ENCODE results near the gene RHBDL2.
"Not testable (repeated sequence)": the region's sequence is repeated elsewhere in the genome, so short reads cannot be mapped to it uniquely, and the experiment has no call there.

RHBDL2 gene

GRCh38 chr1:38929476-38929875 lies 12.2 kb downstream of the RHBDL2 start:
- DNase-seq: no peak

DNA sequence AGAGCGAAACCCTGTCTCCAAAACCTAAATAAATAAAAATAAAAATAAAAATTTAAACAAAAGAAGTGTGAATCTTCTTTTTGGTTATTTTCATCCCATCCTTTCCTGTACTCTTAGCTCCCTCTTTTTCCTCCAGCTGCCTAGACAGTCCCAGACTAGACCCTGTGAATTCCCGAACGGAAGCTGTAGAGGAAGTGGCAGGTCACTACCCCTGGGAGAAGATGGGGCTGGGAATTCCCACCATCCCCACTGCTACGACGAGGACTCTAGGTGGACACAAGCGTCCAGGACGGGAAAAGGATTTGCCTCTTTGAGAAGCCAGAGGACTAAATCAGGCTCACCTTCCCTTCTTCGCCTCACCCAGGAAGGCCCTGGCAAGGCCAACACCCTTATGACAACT lies 12.6 kb downstream of the RHBDL2 start:
- DNase-seq: no peak

DNA sequence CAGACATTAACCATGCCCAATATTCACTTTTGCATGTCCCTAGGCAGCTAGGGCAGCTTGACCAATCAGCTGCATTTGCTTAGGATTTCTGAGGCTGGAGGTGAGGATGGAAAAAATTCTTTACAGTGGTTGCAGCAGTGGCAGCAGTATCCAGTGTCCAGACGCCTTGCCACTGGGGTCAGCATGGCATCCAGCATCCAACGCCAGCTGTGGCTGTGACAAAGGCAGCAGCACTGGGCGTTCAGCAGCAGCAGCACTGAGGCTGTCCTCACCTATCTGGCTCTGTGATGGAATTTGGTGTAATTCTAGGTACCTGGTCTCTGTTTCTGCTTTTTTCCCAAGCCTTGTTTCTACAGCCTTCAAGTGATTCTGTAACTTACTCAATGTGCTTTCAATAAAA lies 15.5 kb downstream of the RHBDL2 start:
- no peak for DNase-seq

GRCh38 chr1:38925391-38925790 lies 16.2 kb downstream of the RHBDL2 start:
- DNase-seq: no peak

GRCh38 chr1:38923607-38924006 lies 18.0 kb downstream of the RHBDL2 start:
- DNase-seq: no peak

DNA sequence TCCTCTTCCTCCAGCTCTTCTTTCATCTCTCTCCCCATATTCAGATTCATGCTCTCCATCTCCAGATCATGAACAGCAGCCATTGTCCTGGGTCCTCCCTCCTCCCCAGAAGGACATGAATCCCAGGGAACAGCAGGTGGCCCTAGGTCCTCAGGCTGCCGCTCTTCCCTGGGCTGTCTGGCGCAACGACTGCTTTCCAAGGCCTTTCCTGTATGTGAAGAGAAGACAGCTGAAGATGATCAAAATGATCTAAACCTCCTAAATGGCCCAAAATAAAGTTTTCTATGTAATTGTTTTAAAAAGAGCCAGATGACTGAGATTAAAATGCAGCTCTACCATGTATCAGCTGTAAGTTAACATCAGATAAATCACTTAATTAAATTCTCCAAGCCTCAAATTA lies 22.5 kb downstream of the RHBDL2 start:
- DNase-seq: no peak

DNA sequence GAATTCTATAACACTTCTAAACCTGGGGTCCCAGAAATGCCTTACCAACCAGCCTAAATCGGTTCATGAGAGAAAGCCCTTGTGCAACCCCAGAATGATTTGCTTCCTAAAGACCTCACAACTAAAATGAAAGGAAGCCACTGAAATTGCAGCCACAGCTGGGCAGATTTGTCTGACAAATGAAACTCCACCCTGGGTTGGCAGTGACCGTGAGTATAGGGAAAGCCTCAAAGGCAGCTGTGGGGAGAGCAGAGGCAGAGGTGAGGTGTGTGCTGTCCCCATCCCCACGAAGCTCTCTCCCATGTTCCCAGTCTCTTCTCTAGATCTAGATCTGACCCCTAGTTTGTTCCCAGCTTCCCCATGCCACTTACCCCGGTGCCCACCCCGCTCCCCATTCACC lies 23.1 kb downstream of the RHBDL2 start:
- DNase-seq: no peak

DNA sequence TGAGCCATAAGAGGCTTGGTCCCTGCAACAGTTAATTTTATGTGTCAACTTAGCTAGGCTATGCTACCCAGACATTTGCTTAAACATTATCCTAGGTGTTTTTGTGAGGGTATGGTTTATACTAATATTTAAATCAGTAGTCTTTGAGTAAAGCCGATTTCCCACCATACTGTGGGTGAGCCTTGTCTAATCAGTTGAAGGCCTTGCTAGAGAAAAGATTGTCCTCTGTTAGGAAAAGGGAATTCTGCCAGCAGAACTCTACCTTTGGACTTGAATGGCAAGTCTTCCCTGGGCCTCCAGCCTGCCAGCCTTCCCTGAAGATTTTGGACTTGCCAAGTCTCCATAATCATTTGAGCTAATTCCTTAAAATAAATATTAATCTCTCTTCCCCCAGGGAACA lies 23.9 kb downstream of the RHBDL2 start:
- no peak for DNase-seq

DNA sequence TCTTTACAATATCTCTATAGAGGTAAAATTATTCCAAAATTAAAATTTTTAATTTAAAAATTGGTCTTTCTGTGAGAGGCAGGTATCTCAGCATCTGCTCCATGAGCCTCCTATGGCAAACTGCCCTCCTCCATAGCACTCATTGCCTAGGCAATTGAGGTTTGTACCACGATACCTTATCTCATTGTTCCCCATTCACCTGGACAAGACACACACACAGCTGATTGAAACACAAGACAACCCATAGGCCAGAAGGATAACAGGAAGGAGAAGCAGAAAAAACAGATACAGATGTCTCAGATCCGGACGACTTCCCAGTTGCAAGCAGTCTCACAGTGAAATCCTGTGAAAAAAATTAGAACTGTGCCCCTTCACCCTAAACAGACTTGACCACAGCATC lies 24.3 kb downstream of the RHBDL2 start:
- no peak for DNase-seq

GRCh38 chr1:38915352-38915948 lies 26.2 kb downstream of the RHBDL2 start:
- no peak for DNase-seq

- not testable (repeated sequence) for DNase-seq
Measured at GRCh38 chr1:38914908-38915307, 26.7 kb downstream of the RHBDL2 start.

DNA sequence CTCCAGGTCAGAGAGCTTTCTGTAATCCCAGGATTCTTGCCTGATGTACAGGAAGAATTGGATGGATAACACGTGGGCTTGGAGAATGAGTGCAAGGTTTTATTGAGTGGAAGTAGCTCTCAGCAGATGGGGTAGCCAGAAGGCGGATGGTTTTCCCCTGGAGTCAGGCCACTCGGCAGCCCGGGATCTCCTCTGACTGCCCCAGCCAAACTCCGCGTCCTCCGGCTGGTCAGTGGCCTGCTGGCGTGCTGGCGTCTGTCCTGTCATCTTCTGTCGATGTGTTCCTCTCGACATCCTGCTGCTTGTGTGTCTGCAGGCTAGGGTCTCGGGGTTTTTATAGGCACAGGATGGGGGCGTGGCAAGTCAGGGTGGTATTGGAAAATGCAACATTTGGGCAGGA lies 32.8 kb downstream of the RHBDL2 start:
- DNase-seq: no peak

- no peak for DNase-seq
Measured at GRCh38 chr1:38905985-38906384, 35.6 kb downstream of the RHBDL2 start.

DNA sequence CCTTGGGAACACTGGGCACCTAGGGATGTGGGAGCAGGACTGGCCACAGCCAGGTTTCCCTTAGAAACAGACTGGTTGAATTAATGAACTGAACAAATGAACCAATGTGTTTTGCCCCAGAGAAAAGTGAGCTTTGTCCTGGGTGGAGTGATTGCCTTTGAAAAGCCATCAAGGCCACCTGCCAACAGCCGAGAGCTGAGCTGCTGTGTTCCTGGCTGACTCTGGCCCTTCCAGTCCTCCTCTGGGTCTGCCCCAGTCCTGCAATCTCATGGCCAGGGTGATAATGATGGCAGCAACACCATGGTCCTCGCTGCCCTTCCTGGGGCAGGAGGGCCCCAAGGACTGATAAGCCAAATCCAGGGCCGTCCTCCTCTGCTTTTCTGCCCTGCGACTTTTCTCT lies 42.1 kb downstream of the RHBDL2 start:
- no peak for DNase-seq

DNA sequence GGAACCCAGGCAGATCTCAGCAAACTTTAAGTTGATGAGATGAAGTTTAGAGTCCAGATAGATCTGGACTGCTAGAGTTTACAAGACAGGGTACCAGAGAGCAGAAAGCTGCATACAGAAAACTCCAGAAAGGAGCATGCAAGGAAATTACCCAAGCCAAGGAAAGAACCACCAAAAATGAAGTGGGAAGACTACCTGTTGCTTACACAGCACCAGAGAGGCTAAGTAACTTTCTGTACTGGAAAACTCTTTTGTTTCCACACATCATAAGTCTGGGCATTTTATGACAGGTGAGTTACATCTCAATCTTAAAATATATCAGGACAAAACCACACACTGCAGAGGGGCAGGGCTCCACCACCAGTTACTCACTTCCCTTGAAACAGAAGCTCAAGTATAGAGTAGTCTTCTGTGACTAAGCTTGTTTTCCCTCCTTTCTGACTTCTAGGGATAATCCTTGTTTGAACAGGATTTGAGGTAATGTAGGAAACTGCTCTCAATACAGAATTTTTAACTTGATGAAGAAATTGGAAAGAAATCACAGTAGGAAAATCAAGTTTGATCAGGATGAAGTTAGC lies 42.9 kb downstream of the RHBDL2 start:
- no peak for DNase-seq

DNA sequence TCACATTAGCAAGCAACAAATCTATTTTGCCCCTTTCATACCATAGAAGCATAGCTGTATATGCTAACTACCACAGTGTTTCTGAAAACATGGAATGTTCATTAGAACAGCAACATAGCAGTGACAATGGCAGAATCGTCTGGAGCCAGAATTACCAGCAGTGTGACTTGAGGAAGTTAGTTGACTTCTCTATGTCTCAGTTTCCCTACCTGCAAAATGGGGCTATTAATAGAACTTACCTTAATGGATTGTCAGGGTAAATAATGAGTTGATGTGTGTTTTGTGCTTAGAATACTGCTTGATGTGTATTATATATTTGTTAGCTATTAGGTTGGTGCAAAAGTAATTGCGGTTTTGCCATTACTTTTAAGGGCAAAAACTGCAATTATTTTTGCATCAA lies 45.5 kb downstream of the RHBDL2 start:
- no peak for DNase-seq

DNA sequence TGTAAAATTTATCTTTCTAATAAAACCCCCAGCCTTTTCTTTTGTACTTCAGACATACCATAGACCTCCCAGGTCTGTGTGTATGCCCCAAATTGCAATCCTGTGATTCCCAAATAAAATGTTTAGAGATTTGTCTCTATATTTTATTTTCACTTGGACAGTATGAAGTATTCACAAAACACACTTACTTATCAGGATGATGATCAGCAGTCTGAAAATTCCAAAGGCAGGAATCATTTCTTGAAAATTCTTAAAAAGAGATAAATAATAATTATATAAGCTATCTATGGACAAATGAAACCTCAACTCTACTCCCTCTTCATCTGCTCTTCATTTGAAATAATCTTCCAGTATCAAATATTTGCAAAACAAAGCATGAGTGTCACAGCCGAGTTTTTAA lies 48.7 kb downstream of the RHBDL2 start:
- no peak for DNase-seq

DNA sequence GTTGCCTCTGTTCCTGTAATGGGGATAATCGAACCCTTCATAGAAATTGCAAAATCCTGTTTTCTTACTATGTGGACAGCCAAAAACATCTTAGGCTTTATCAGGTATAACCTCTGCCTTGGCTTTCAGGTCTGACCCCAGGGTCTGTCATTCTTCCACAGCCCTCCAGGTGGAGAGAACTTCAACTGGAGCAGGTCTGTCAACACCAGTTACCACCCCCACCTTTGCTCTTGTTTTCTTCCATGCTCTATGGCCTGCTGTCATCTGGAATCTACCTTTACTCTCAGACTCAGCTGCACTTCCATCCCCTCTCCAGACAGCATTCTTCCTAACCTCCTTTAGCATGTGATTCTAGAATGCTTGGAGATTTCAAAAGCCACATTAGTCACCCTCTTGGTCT lies 49.9 kb downstream of the RHBDL2 start:
- DNase-seq: no peak

DNA sequence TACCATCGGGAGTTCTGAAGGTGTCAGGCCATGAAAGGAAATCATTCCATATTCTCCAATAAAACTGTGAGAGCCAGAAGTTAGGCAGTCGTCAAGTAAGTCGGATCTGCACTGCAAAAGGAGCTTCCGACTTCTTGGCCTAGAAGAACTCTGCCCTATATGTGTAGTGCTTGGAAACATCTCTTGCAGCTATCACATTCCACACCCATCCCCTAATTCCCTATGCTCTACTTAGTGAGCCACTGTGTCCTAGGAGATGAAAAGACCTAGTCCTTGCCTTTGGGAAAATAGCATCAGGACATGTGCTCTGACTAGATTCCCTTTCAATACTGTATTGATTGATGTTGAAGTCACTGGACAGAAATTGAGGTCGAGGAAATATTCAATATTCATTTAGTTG lies 52.0 kb downstream of the RHBDL2 start:
- no peak for DNase-seq

DNA sequence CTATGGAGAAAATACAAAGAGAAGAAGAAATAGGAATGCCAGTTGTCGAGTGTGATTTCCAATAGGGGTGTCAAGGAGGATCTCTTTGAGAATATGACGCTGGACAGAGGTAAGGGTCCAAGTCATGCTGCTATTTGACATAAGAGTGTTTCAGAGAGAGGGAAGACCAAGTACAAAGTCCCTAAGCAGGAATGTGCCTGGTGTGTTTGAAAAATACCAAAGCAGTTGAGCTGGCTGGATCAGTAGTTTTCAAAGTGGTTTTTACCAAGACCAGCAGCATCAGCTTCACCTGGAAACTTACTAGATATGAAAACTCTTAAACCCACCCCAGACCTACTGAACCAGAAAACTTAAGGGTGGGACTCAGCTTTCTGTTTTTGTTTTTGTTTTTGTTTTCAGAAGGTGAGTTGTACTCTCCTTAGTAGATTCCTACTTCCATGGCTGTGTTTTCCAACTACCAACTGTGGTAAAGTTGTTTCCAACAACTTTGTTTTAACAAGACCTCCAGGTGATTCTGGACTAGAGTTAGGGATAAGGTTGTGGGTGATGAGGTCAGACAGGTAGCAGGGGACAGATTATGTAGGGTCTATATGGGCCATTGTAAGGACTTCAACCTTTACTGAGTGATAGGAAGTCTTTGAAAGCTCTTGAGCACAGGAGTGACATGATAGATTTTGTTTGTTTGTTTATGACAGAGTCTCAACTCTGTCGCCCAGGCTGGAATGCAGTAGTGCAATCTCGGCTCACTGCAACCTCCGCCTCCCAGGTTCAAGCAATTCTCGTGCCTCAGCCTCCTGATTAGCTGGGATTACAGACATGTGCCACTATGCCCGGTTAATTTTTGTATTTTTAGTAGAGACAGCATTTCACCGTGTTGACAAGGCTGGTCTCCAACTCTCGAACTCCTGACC lies 53.0 kb downstream of the RHBDL2 start:
- no peak for DNase-seq

DNA sequence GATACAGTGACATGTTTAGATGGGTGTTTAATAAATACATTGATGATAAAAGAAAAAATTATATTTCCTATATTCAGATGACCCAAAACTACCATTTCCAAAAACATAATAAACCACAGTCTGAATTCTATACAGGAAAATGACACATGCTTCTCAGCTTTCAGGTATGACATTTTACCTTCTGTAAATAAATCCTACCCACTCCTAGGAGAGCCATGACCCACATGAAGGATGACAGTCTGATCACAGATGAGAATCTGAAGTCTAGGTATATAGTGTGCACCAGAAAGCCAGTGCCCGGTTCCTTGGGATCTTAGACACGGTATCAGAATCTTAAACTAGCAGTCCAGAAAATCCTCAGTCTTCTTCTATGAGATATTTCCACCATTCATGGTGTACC lies 56.5 kb downstream of the RHBDL2 start:
- DNase-seq: no peak

DNA sequence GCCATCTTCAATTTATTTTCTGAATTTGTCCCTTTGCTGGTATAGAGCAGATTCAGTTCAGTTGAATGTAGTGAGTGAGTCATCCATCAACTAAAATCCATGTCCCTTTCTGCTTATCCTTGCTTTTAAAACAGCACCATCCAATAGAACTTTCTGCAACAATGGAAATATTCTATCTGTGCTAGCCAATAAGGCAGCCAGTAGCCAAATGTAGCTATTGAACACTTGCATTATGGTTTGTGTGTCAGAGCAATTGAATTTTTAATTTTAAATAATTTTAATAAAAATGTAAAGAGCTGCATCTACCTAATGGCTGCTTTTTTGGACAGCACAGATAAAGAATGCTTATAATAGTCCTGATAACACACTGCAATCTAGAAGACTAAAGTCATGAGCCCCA lies 60.1 kb downstream of the RHBDL2 start, which contains the start of gene GJA9:
GJA9 (minus strand) TSS at position 101 of the 400 bp plus-strand sequence. CDS start 5,489 bp downstream, outside the sequence.
- DNase-seq: no peak

GRCh38 chr1:38875811-38876210 lies 65.8 kb downstream of the RHBDL2 start:
- no peak for DNase-seq
